Esophagus squamous epithelium (tissue), 4 donors: Measurements from ENCODE around the gene ANAPC10.

Source experiments
- POLR2A ChIP-seq, 4 donors: fragments of 450-650 bp; IDR thresholded peaks; one replicate each; pipeline ENCODE4 v1.6.1; 2017; ENCODE audit warnings: antibody characterized with exemption in 4 of 4, mild to moderate bottlenecking in 4 of 4, moderate library complexity in 3 of 4
- TF ChIP-seq, protein P1 (sequence below), 6 experiments: fragments of 450-650 bp in 4 of 6; fragments of 200-600 bp in 2 of 6; sonication (generic) in 2 of 6; IDR thresholded peaks; one replicate each; pipeline ENCODE4 v1.5.1; 2016 to 2019; ENCODE audit warnings: antibody characterized with exemption in 6 of 6, mild to moderate bottlenecking in 4 of 6, moderate library complexity in 4 of 6

GRCh38 chr4:144969821-144970220 is 128.2 kb downstream of the ANAPC10 start:
- TF ChIP-seq POLR2A (IDR thresholded peaks at IDR 0.05), result no peak
- TF ChIP-seq, protein P1, sequence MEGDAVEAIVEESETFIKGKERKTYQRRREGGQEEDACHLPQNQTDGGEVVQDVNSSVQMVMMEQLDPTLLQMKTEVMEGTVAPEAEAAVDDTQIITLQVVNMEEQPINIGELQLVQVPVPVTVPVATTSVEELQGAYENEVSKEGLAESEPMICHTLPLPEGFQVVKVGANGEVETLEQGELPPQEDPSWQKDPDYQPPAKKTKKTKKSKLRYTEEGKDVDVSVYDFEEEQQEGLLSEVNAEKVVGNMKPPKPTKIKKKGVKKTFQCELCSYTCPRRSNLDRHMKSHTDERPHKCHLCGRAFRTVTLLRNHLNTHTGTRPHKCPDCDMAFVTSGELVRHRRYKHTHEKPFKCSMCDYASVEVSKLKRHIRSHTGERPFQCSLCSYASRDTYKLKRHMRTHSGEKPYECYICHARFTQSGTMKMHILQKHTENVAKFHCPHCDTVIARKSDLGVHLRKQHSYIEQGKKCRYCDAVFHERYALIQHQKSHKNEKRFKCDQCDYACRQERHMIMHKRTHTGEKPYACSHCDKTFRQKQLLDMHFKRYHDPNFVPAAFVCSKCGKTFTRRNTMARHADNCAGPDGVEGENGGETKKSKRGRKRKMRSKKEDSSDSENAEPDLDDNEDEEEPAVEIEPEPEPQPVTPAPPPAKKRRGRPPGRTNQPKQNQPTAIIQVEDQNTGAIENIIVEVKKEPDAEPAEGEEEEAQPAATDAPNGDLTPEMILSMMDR (IDR thresholded peaks at IDR 0.05), result no peak
